OCI-M2 (cell line): ENCODE measurements around the gene TDRD9.

ENCODE experiments used
- DNase-seq: peaks from one replicate; lab custom pipeline; 2025; ENCODE audit not compliant: unreplicated experiment; lab: John Stamatoyannopoulos, UW

TDRD9 gene

DNA sequence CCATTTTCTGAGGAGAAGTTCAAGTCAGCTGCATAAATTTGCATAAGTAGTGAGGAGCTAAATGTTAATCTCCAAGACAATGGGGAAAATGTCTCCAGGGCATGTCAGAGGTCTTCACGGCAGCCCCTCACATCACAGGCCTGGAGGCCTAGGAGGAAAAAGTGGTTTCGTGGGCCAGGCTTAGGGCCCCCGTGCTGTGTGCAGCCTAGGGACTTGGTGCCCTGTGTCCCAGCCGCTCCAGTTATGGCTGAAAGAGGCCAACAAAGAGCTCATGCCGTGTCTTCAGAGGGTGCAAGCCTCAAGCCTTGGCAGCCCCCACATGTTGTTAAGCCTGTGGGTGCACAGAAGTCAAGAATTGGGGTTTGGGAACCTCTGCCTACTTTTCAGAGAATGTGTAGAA, 55.9 kb downstream of the TDRD9 start:
- no peak for DNase-seq

DNA sequence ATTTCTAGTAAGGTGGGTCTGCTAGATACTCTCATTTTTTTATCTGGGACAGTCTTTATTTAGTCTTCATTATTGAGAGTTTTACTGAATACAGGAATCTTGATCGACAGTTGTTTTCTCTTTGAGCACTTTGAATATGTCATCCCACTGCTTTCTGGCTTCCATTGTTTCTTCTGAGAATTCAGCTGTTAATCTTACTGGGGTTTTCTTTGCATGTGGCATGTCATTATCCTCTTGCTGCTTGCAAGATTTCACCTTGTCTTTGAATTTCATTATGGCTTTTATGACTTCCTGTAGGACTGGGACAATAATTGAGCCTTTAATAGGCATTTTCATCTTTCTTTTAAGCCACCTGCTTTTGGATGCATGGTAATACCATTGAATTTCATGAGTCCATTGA, 60.8 kb downstream of the TDRD9 start:
- no peak for DNase-seq

- DNase-seq: no peak
Observed at GRCh38 chr14:103989964-103990363, 61.7 kb downstream of the TDRD9 start.

DNA sequence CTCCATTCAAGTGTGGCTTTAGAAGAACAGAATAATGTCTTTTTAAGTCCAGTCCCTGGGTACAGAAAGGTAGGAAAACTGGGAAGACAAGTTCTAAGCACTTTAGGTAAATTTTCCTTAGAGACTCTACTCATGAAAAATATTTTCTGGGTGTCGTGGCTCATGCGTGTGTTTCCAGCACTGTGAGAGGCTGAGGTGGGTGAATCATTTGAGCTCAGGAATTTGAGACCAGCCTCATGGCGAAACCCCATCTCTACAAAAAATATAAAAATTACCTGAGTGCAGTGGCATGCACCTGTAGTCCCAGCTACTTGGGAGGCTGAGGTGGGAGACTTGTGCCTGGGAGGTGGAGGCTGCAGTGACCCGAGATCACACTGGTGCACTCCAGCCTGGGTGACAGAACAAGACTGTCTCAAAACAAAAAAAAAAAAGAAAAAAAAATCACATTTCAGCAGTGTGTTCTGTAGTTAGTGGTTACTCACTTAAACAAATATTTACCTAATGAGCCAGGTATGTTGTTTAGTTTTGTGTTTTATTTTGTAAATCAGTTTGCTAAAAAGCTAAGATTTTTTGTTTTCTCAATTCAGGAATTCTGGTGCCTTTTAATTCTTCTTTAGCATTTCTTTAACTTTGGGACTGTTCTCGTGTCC, 66.4 kb downstream of the TDRD9 start:
- no peak for DNase-seq

DNA sequence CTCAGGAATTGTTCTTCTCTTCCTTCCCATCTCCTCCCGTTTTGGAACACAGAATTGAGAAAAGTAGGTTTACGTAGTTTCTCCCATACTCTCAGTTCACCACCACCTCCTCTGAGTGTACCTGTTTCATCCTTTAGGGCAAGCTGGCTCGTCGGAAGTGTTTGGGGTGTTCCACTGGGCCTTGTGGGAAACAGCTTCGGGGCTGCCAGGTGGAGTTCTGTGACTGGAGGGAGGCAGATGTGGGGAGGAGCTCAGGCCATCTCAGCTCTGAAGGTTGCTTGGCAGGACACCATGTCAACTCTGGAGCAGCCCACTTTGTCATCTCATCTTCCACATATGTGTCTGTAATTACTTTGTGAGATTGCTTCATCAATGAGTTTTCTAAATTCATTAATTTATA, 67.6 kb downstream of the TDRD9 start:
- DNase-seq: no peak

DNA sequence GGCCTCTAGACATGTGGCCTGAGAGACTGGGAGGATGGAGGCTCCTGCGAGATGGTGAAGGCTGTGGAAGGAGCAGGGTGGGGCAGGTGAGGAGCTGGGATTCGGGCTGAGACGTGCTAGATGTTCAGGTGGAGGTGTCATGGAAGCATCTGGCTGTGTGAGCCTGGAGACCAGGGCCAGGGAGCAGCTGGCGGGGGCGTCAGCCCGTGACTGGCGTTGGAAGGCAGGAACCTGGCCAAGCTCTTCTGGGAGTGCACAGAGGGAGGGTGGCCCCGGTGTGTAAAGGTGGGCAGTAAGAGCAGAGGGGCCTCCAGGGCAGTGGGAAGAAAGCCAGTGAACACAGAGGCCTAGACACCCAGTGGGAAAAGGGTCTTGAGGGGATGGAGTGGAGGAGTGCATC, 69.1 kb downstream of the TDRD9 start:
- no peak for DNase-seq

GRCh38 chr14:103998027-103998426, 69.8 kb downstream of the TDRD9 start:
- no peak for DNase-seq

- DNase-seq: no peak
Observed at GRCh38 chr14:103999795-104000440, 71.7 kb downstream of the TDRD9 start.

DNA sequence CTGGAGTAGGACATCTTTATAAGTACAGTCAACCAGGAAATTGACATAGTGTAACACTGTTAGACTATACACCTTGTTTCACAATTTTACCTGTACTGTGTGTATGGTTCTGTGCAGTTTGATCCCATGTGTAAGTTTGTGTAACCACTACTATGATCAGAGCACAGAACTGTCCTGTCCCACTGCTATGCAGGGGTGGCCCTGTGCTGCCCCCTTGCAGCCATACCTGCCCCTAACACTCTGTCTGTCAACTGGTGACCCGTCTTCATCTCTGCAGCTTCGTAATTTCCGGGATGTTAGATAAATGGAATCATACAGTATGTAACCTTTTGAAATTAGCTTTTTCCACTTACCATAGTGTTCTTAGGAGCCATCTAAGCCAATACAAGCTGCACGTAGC, 72.7 kb downstream of the TDRD9 start:
- DNase-seq: no peak

DNA sequence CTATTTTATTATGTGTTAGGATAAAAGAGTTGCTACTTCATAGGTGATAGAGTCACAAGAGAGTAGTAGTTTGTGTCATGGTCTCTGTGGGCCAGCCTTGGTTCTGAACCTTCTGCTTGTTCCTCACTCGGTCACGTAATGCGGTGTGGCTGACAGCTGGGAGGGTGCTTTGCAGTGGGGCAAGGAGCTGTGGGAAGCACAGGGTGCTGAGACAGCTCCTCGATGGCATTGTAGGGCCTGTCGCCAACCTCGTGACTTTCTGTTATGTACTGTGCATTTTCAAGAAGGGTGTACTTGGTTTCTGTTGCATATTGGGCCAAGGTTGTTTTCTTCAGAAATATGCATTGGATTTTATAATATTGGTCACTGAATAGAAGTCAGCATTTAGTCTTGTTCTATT, 75.4 kb downstream of the TDRD9 start:
- no peak for DNase-seq

DNA sequence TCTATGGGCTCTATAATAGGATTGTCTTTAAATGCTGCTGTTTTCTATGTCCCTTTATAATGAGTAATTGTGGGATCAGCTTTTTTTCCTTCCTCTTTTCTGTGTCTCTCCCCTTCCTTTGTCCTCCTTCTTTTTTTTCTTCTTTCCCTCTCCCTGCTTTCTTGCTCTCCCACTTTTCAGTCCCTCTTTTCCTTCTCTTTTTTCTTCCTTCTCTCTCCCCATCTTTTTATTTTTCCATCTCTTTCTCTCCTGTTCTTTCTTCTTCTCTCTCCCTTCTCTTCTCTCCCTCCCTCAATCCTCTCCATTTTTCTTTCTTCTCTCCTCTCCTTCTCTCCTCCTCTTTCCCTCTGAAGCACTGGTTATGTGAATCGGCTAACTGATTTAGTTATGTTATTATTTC, 76.6 kb downstream of the TDRD9 start:
- DNase-seq: no peak

- no peak for DNase-seq
Observed at GRCh38 chr14:104005489-104005888, 77.2 kb downstream of the TDRD9 start.

- no peak for DNase-seq
Observed at GRCh38 chr14:104007121-104007520, 78.9 kb downstream of the TDRD9 start.

- no peak for DNase-seq
Observed at GRCh38 chr14:104009297-104009696, 81.0 kb downstream of the TDRD9 start.

GRCh38 chr14:104011824-104012517, 83.7 kb downstream of the TDRD9 start:
- no peak for DNase-seq

DNA sequence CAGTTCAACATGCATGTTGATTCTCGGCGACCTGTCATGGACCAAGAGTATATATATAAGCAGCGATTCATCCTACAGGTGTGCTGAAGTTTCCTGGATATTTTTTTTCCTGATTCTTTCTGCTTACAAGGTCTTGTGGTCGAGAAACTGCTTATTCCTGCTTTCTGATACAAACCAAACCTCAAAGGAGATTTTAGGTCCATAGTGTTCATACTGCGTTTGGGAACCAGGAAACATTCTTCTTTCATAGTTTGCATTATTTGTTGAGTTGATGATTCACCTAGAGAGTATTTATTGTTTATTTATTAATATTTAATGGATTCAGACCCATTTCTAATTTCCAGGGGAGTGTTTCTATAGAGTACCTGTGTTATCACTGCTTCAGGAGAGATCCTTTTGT, 86.5 kb downstream of the TDRD9 start:
- DNase-seq: no peak

DNA sequence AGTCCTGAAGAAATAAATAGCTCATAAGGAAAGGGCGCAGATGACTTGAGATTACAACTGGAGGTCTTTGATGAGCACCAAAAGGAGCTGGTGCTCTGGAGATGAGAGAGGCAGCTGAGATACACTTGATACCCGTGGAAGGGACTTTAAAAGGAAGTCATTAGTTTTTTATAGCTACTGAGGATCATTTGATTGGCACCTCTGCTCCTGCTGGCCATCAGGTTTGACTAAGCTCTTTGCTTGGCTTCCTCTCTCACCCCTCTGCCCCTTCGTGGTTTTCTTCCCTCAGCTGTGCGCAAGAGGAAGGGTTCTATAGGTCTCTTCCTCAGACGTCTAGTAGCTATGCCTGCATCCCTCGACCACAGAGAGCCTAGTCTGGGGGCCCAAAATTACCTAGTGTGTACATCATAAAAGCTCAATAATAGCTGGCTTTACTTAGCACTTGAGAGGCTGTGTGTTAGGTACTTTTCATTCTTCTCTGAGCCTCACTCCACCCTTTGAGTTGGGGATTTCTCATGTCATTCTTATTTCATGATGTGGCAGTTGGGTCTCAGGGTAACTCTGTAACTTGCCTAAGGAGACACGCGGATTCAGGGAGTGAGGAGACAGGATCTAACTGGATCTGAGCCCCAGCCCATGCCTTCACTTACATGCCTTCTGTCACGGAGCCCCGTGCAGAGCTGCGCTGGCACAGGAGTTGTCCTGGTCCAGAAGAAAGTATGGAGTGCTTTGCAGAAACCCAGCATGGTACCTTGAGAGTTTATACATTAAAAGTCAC, 88.8 kb downstream of the TDRD9 start:
- no peak for DNase-seq

DNA sequence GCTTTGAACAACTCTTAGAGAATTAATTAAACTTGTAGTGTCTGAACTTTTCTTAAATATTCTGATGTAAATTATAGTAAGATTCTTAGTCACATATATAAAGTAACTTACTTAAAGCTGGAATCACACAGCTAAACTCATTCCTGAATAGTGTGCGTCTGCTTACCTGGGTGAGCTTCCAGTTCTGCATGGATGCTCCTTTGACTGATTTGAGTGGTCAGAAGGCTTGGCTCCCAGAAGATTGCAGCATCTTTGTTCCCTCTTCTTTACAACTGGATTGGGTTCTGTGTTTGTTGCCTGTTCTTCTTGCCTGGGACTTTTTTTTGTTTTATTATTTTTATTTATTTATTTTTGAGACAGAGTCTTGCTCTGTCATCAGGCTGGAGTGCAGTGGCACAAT, 90.8 kb downstream of the TDRD9 start:
- no peak for DNase-seq

DNA sequence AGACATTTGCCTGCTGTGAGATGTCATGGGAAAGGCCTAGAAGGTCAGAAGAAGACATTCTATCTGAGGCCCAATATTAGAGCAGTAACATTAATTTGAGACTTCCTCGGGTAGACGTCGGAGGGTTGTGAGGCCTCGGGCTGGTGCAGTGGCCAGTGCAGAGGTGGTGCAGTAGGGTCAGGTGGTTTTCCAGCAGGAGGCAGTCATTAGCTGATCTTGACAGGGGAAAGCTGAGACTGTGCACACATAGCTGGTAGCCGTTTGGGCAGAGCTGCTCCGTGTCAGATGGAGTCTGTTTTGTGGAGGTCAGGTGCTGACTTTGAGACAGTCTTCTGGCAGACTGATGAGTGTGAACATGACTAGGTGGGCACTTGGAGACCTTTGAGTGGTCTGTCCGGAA, 91.5 kb downstream of the TDRD9 start:
- no peak for DNase-seq

- no peak for DNase-seq
Observed at GRCh38 chr14:104020471-104020870, 92.2 kb downstream of the TDRD9 start.

DNA sequence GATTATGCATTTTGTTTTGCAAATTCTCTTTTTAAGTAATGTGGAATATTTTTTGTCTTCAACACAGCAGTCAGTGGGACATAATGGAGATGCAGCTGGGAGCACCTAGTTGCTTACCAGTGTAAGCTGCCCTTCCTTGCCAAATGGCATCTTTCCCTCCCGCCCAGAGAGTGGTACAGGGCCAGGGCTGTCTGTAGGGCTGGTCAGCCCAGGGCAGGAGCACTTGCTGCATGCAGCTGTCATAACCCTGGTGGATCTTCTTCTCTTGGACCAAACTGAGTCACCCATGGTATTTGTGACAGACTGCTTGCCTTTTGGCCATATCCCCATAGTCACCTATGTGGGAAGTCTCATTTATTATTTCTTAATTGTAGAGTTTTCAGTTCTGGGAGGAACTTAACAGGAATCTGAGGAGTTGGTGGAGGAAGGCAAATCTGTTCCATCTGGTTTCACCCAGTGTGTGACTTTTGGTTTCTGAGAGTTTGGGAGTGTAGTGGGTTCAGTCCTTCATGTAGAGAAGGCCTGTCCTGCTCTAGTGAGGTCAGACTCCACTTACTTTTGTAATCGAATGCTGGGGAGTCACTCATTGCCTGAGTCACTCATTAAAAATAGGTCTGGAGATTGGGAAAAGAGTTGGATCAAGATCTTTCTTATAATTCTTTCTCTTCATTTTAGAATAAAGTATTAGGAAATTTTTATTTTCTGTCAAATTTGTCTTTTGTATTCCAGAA, 95.2 kb downstream of the TDRD9 start:
- no peak for DNase-seq
